NCI-H1694 (cell line): Measurements from ENCODE around the gene PTPMT1.
A peak's percentile ranks its signal among the peaks of the same experiment; 100 is the strongest.

Experiments
- DNase-seq: peaks from one replicate; lab custom pipeline; 2025; lab: John Stamatoyannopoulos, UW

PTPMT1 gene

GRCh38 chr11:47578524-47579494 lies 13.4 kb downstream of the PTPMT1 start, which contains the start of the genes KBTBD4 and NDUFS3:
TSS of gene KBTBD4 (minus strand) at chr11:47578970. CDS start at chr11:47578951, 19 bp downstream.
TSS of gene NDUFS3 (plus strand) at chr11:47579074. CDS start at chr11:47579092, 18 bp downstream.
- DNase-seq, result peak; percentile 61

- DNase-seq, result no peak
Measured at GRCh38 chr11:47583844-47584243, 18.4 kb downstream of the PTPMT1 start.

- no peak for DNase-seq
Measured at GRCh38 chr11:47586098-47586855, 20.9 kb downstream of the PTPMT1 start, which contains the start of gene FAM180B. TSS of gene FAM180B (plus strand) at chr11:47586678. CDS start at chr11:47586769, 91 bp downstream.

GRCh38 chr11:47587039-47587716 lies 21.8 kb downstream of the PTPMT1 start:
- no peak for DNase-seq

GRCh38 chr11:47587723-47588326 lies 22.4 kb downstream of the PTPMT1 start:
- DNase-seq, result no peak

GRCh38 chr11:47589118-47589517 lies 23.7 kb downstream of the PTPMT1 start:
- DNase-seq, result no peak

GRCh38 chr11:47589584-47589976 lies 24.2 kb downstream of the PTPMT1 start:
- no peak for DNase-seq

GRCh38 chr11:47589977-47590861 lies 24.8 kb downstream of the PTPMT1 start:
- no peak for DNase-seq

GRCh38 chr11:47591764-47592163 lies 26.4 kb downstream of the PTPMT1 start:
- no peak for DNase-seq

GRCh38 chr11:47592251-47592650 lies 26.9 kb downstream of the PTPMT1 start:
- no peak for DNase-seq

- no peak for DNase-seq
Measured at GRCh38 chr11:47592970-47593369, 27.6 kb downstream of the PTPMT1 start.

GRCh38 chr11:47593492-47593933 lies 28.1 kb downstream of the PTPMT1 start:
- no peak for DNase-seq

- DNase-seq, result no peak
Measured at GRCh38 chr11:47593934-47594855, 28.8 kb downstream of the PTPMT1 start, which contains the start of gene C1QTNF4. TSS of gene C1QTNF4 (minus strand) at chr11:47594411. CDS start at chr11:47590810, 3,601 bp downstream.

GRCh38 chr11:47595029-47595428 lies 29.6 kb downstream of the PTPMT1 start:
- DNase-seq, result no peak

GRCh38 chr11:47595967-47596366 lies 30.6 kb downstream of the PTPMT1 start:
- no peak for DNase-seq

- no peak for DNase-seq
Measured at GRCh38 chr11:47599902-47600301, 34.5 kb downstream of the PTPMT1 start.

- DNase-seq, result no peak
Measured at GRCh38 chr11:47603295-47603694, 37.9 kb downstream of the PTPMT1 start.

GRCh38 chr11:47605921-47606320 lies 40.5 kb downstream of the PTPMT1 start:
- no peak for DNase-seq

- no peak for DNase-seq
Measured at GRCh38 chr11:47606731-47607130, 41.3 kb downstream of the PTPMT1 start.
